GM19324 (cell line): Measurements from ENCODE around the gene SPACA1.
"Not testable (repeated sequence)": the region's sequence is repeated elsewhere in the genome, so short reads cannot be mapped to it uniquely, and the experiment has no call there.

Experiments
- ATAC-seq: cut with Tn5 transposase; IDR thresholded peaks from one replicate; pipeline ENCODE4 v1.9.1; 2021; ENCODE audit warnings: mild to moderate bottlenecking, moderate library complexity; ENCODE audit not compliant: unreplicated experiment, low FRiP score

Gene SPACA1

DNA sequence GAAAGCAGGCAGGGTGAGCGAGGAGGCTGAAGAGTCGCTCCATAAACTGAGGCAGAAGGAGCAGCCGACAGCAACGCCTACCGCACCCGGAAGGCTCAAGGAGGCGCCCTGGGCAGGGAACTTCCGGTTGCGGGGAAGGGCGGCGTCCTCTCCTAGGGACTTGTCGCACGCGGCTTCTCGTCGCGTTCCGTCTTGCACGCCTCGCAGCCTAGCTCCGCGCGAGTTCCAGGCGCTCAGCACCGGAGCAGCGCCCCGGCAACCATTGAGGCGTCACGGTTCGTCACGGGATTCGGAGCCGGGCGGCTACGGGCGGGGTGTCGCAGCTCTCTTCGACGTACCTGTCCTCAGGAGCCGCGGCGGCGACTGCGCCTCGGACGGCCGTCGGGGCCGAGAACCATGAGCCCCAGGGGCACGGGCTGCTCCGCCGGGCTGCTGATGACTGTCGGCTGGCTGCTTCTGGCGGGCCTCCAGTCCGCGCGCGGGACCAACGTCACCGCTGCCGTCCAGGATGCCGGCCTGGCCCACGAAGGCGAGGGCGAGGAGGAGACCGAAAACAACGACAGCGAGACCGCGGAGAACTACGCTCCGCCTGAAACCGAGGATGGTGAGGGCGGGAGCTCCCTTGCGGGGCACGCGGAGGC lies at the start of gene SPACA1:
Gene SPACA1, plus strand, starts transcription at position 332 of the 641 bp plus-strand sequence. Its CDS starts 65 bp downstream, at position 397.
- ATAC-seq: no peak

GRCh38 chr6:88000713-88001112 lies 46.9 kb upstream of the SPACA1 start:
- ATAC-seq: no peak

DNA sequence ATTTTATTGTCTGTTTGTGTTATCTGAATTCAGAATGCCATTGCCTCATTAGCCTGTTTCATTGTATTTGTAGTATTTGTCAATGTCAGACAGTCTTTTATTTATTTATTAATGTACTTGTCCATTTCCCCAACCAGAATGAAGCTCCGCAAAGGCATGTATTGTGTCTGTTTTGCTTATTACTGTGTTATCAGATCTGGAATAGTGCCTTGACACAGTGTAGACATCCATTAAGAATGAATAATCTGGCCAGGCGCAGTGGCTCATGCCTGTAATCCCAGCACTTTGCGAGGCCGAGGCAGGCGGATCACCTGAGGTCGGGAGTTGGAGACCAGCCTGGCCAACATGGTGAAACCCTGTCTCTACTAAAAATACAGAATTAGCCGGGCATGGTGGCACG lies 46.4 kb upstream of the SPACA1 start:
- ATAC-seq: not testable (repeated sequence)

GRCh38 chr6:88004707-88005106 lies 42.9 kb upstream of the SPACA1 start:
- ATAC-seq: no peak

DNA sequence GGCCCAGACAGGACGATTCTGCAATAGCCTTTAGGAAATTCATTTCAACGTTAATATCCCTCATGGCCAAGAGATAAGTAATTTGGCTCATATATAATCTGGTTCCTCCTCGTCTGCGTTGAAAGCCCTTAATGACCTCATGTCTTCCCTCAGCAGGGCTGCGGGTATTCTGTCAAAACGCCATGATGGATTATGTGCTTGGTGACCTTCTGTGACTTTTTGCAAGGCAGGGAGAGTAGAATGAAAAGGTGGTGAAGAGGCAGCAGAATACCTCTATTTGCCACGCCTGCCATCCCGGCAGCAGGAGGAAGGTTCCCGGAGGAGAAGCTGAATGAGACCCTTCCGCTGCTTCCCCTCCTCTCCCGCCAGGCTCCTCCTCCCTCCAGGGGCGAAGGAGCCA lies 41.1 kb upstream of the SPACA1 start:
- ATAC-seq: no peak

DNA sequence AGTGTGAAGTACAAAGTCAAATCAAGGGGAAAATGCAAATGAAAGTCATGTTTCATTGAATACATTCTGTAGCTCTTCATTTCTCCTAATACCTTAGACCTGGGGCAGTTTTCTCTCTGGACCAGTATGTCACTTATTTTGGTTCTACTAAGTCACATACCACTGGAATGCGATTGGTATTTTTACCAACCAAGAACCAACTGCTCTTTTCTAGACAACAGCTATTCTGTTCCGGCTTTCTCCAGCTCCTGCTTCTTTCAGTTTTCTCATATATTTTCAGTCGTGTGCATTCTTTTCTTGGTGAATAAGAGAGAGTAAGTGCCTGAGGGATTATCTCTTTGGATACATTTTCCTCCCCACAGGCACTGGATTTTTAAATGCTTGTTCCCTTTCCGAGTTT lies 39.2 kb upstream of the SPACA1 start:
- ATAC-seq: no peak

DNA sequence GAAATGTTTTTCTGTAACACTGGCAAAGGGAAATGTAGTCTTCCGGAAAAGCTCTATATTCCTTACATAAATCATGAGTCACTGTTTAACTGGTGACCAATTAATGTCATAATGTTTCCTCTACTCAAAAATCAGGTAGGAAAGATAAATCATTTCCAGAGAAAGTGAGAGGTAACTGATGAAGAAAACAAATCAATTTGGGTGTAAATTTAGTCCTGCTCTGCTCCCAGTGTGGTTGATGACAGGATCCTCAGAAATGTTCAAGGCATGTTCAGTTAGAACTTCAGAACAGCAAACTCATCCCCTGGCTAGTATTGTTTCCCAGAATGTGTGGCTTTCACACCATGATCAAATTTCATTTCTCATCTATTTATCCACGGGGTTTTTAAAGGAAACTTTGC lies 38.8 kb upstream of the SPACA1 start:
- no peak for ATAC-seq

DNA sequence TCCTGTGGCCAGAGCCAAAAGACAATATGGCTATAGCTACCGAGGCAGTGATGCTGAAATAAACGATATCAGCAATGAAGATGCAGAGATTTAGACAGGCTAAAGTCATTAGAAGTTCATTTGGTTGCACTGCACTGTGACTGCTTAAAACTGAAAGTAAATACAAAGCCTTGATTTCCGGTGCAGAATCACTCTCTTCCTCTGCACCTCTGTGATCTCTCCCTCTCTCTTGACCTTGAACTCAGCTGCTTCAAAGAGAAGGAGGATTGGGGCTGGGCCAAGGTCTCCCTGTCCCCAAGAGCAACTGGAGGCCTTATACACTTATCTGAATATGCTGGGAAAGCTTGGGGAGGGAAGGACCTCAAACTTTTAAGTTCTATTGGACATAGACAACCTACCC lies 34.6 kb upstream of the SPACA1 start:
- no peak for ATAC-seq

DNA sequence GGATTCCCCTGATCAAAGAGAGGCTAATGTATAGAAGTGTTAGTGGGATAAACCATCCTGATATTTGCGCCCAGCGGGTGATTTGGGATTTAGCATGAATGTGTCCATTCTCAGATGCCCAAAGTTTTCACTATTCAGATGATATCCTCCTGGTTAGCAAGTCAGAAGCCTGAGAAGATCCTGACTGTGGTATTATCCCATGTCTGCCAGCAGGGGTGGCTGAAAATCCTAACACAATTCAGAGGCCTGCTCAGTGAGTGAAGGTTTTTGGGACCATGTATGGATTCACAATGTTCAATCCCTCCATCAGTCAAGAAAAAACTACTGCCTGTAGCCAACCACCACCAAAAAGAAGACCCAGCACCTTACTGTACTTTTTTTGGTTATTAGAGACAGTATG lies 34.1 kb upstream of the SPACA1 start:
- no peak for ATAC-seq

DNA sequence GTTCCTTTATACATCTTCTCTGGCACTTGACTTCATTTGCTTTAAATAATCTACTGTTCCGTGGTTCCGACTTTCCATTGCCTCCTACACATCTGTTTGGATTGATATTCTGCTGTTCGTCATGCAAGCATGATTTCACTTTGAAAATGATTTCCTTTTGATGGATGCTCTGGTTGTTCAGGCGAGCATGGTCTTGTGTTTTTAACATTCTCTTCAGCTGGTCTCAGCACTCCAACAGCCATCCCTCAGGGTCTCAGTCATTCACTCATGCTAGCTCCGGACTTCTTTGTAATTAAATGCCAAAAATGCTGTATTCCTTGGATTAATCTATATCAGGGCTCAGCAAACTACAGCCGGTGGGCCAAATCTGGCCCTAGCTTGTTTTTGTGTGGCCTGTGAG lies 27.2 kb upstream of the SPACA1 start:
- no peak for ATAC-seq

GRCh38 chr6:88024696-88025095 lies 22.9 kb upstream of the SPACA1 start:
- ATAC-seq: no peak

DNA sequence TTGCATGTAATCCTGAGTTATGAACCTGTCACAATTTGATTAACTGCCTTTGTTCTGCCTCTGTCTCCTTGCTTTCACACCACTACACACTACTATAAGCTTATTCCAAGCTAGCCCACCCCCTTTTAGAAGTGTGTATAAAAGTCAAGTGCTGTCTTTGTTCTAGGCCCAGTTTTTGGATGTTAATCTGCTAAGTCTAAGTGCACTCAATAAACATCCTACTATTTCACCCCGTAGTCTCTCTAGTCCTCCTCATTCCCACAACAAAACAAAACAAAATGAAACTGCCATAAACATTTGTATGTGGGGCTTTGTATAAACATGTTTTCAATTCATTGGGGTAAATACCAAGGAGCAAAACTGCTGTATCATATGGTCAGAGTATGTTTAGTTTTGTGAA lies 16.1 kb upstream of the SPACA1 start:
- ATAC-seq: no peak

DNA sequence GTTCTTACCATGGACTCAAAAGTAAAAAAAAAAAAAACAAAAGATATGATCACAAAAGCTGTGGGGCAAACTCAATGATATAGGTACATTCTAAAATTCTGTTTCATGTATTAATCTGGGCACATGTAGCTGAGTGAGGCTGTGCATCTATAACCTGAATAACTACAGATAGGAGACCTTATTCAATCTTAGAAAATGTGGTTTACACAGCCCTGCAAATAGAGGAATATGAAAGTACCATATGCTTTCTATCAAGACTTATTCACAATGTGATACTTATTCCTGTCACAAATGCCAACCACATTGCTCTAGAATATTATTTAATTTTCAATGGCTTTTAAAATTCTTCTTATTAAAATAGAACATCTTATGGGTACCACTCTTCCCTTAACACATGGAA lies 3.1 kb upstream of the SPACA1 start:
- ATAC-seq: no peak

DNA sequence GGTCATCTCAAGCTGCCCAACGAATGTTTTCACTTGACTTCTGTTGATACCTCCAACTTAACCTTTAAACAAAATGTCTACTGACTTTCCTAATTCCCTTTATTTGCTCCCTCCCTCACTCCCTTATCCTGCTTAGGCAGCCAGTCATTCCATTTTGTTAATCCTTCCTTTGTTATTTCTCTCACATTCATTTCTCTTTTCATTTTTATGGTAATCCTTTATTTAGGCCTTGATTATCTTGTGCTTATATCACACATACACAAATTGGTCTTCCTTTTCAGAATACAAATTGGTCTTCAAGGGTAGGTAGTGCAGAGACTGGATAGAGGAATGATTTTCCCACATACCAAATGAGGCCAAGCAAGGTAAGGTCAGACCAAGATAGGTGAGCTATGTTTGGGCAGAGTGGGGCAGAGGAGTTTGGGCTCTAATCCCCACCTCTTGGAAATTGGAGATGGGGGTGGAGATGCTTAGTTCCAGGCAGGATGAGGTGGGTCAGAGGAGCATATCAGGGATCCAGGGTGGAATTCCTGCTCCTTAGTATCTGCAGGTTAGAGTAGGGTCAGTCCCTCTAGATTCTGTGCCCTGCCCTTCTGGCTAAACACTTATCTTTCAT lies 2.0 kb upstream of the SPACA1 start:
- no peak for ATAC-seq

DNA sequence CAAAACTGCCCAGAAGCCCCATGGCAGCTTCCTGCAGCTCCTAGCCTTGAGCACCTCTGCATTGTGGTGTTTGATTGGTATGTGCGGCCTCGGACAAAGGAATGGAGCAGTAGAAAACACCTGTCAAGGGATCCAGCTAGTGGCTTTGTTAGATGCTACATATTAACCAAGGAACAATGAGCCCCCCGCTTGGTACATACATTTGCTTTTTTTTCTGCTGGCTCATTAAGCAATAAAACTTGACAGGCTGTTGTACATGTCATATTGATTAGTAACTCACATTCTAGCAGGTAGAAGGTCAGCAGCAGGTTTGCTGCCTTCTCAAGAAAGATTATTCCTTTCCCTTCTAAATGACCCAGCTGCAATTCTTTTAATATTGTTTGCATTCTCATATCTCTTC lies 937 bp downstream of the SPACA1 start:
- no peak for ATAC-seq

DNA sequence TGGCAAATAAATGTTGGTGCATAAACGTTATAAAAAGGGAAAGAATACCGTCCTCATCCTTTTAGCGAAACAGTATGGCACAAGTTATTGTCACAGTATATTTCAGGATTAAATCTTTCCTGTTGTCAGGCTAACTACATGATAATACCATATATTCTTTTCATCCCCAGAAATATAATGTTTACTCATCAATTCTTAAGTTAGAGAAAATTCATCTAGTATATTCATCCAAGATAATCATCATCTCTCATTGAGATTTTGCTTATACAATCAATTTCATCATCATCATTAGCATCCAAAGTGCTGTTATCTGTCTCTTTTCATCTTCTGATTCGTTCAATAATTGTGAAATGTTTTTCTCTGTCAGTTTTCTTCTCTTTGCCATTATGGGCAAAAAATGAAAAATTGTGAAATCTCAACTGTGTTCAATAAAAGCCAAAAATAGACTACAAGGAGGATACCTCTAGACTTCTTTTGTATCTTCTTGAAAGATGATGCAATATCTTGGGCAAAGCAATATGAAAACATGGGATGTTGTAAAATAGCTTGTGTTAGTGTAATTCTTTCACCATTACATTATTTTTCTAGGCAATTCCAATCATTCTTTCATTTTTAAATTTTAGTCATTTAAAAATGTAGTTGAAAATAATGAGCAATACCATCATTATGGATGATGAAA lies 2.6 kb downstream of the SPACA1 start:
- no peak for ATAC-seq

GRCh38 chr6:88059191-88059590 lies 11.6 kb downstream of the SPACA1 start:
- no peak for ATAC-seq

- ATAC-seq: no peak
Measured at GRCh38 chr6:88062376-88062775, 14.7 kb downstream of the SPACA1 start.

- ATAC-seq: no peak
Measured at GRCh38 chr6:88072462-88072861, 24.8 kb downstream of the SPACA1 start.

- ATAC-seq: no peak
Measured at GRCh38 chr6:88074791-88075190, 27.1 kb downstream of the SPACA1 start.

GRCh38 chr6:88077305-88077704 lies 29.7 kb downstream of the SPACA1 start:
- ATAC-seq: no peak

DNA sequence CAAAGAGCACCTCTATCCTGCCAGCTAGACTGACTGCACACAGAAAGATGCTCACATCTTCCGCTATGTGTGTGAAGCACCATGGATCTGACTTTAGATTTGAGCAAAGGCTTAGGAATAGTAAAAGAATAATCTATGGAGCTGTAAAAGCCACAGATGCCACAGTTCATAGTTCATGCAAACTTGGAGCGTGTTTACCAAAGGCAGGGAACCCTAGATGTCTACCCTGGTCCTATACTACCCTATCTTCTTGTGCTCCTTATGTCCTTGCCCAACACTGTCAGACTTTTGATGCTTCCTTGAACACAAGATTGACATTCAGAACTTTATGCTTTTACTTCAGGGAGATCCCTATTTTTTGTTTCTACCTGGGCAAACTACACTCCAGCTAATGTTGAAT lies 39.2 kb downstream of the SPACA1 start:
- no peak for ATAC-seq
